ENCODE results near the gene OR4L1.

GRCh38 chr14:20035449-20035848, 24.4 kb upstream of the OR4L1 start:
- no peak for TF ChIP-seq CTCF (IDR thresholded peaks at IDR 0.05)
- TF ChIP-seq POLR2A (IDR thresholded peaks at IDR 0.05): no peak
- TF ChIP-seq POLR2AphosphoS5 (IDR thresholded peaks at IDR 0.05): no peak
- no peak for TF ChIP-seq EP300 (IDR thresholded peaks at IDR 0.05)

Measured in suprapubic skin (tissue), 4 donors.